ENCODE results near the gene ACOT12. TPM values are rescaled to one million over a fixed set of nuclear protein-coding genes. Genes with fewer than 3 reads are reported as not detected.

ACOT12 gene
- total RNA-seq, 1 experiment from 2014 or later, result not detected

GRCh38 chr5:81402192-81402930, 8.4 kb upstream of the ACOT12 start (continued):
- no peak for TF ChIP-seq STAT6 (CRISPR knock-in tag; conservative IDR thresholded peaks at IDR 0.05; ENCODE audit: low read depth)

GRCh38 chr5:81401266-81401665, 7.3 kb upstream of the ACOT12 start:
- Mint-ChIP-seq H3K4me1 (no peaks in the 10 kb centered on the region), H3K27ac (no peak overlapping the region), H3K4me3 (no peak overlapping the region), H3K27me3 (ENCODE audit: low read depth) (peaks cover 1% of the 10 kb centered on the region; the same call in 1 of the 2 replicates), H3K36me3 (no peaks in the 10 kb centered on the region), H3K9me3 (no peaks in the 10 kb centered on the region)
- ATAC-seq (no peak), DNase-seq (ENCODE audit: low spot score) (no peak)
- TF ChIP-seq ZNF416 (CRISPR knock-in tag; IDR thresholded peaks at IDR 0.05), result no peak
- no peak for TF ChIP-seq ZNF317 (CRISPR knock-in tag; IDR thresholded peaks at IDR 0.05; ENCODE audit: borderline replicate concordance, low read depth)
- no peak for TF ChIP-seq PREB (CRISPR knock-in tag; IDR thresholded peaks at IDR 0.05; ENCODE audit: borderline replicate concordance)
- no peak for TF ChIP-seq AR (CRISPR knock-in tag; IDR thresholded peaks at IDR 0.05)
- no peak for TF ChIP-seq ZNF263 (CRISPR knock-in tag; IDR thresholded peaks at IDR 0.05; ENCODE audit: low read depth)
- POLR2A ChIA-PET, result no interaction called here
- CTCF ChIA-PET, result interaction anchor here (0.7 kb wide), 1 partner anchor 75 kb away, joined by 5 read pairs; no protein-coding TSS in a partner anchor

GRCh38 chr5:81400375-81400774, 6.4 kb upstream of the ACOT12 start:
- no peak for TF ChIP-seq HMGA2 (CRISPR knock-in tag; IDR thresholded peaks at IDR 0.05)
- TF ChIP-seq FOXP1 (CRISPR knock-in tag; IDR thresholded peaks at IDR 0.05; ENCODE audit: borderline replicate concordance), result no peak
- no peak for TF ChIP-seq SMAD4 (CRISPR knock-in tag; IDR thresholded peaks at IDR 0.05)
- H3K27me3 Mint-ChIP-seq (ENCODE audit: low read depth), result peaks cover 6% of the 10 kb centered on the region
- H3K36me3 Mint-ChIP-seq, result no peaks in the 10 kb centered on the region
- CTCF ChIA-PET, result interaction anchor here (0.7 kb wide), 1 partner anchor 74 kb away, joined by 5 read pairs; no protein-coding TSS in a partner anchor
- no peak for DNase-seq (ENCODE audit: low spot score)
- ATAC-seq, result no peak
- H3K4me1 Mint-ChIP-seq, result no peaks in the 10 kb centered on the region
- H3K9me3 Mint-ChIP-seq, result peaks cover 1% of the 10 kb centered on the region
- no peak overlapping the region for H3K4me3 Mint-ChIP-seq
- no peak overlapping the region for H3K27ac Mint-ChIP-seq
- POLR2A ChIA-PET, result no interaction called here

- DNase-seq (ENCODE audit: low spot score), result no peak
- H3K9me3 Mint-ChIP-seq, result peaks cover 6% of the 10 kb centered on the region
- no peaks in the 10 kb centered on the region for H3K4me1 Mint-ChIP-seq
- no peak overlapping the region for H3K27ac Mint-ChIP-seq
- peaks cover 18% of the 10 kb centered on the region for H3K27me3 Mint-ChIP-seq (ENCODE audit: low read depth)
- ChIA-PET CTCF (interaction anchor here (1.1 kb wide), 1 partner anchor 27 kb away, joined by 3 read pairs; no protein-coding TSS in a partner anchor), POLR2A (no interaction called here)
- no peak overlapping the region for H3K4me3 Mint-ChIP-seq
- no peak for ATAC-seq
- no peaks in the 10 kb centered on the region for H3K36me3 Mint-ChIP-seq
- TF ChIP-seq ERG (CRISPR knock-in tag; IDR thresholded peaks at IDR 0.05), result no peak
- no peak for TF ChIP-seq NFE2L1 (CRISPR knock-in tag; IDR thresholded peaks at IDR 0.05)
- no peak for TF ChIP-seq ZNF281 (CRISPR knock-in tag; IDR thresholded peaks at IDR 0.05)
- no peak for TF ChIP-seq ZNF423 (CRISPR knock-in tag; IDR thresholded peaks at IDR 0.05)
- no peak for TF ChIP-seq PRDM15 (CRISPR knock-in tag; IDR thresholded peaks at IDR 0.05)
Observed at GRCh38 chr5:81398741-81399140, 4.8 kb upstream of the ACOT12 start.
